ENCODE measurements around the gene PCBP4. TPM values are rescaled to one million over a fixed set of nuclear protein-coding genes. Genes with fewer than 3 reads are reported as not detected.
"Not testable (repeated sequence)": the region's sequence is repeated elsewhere in the genome, so short reads cannot be mapped to it uniquely, and the experiment has no call there.

Gene PCBP4
- polyA plus RNA-seq, 6 donors from 2014 or later = 3.0 to 5.7 (median 5.0) TPM

DNA sequence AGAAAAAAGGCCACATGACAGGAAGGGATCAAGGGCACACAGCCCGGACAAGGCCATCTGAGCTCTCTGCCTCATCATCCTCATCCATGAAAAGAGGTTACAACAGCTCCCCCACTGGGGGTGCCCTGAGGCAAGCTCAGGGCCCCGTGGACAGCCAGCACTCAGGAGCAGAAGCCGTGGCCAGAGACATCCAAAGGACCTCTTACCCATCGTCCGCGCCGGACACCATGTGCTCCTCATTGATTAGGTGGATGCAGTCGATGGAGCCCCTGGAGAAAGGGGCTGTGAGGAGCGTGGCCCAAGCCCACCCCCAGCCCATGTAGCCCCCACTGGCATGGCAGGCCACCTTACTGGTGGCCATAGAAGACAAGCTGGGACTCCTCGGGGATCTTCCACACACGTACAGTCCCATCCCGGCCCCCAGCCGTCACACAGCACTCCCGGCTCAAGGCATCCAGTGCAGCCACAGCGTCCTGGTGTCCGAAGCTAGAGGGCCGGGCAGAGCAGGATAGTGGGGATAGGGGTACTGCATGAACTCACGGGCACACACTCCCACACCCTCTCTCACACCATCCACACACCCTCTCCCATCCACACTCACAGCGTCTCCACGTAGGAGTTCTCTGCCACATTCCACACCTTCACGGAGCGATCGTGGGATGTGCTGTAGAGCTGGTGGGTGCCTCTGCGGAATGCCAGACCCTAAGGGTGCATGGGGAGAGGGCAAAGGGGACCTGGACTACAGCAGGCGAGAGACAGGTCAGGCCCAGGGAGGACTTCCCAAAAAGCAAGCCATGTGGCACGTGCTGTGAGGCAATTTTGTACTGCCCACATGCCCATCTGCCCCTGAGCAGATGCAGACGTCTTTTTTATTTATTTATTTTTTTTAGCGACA lies 32.0 kb downstream of the PCBP4 start:
- ATAC-seq (ENCODE audit: low read depth in 2 of 2) (no peak), DNase-seq (no peak)
- H3K9me3 Mint-ChIP-seq = no peaks in the 10 kb centered on the region
- H3K4me1 Mint-ChIP-seq = peaks cover 4 to 19% (median 12%) of the 10 kb centered on the region in 3 donors
- H3K27ac Mint-ChIP-seq = no peak overlapping the region
- H3K36me3 Mint-ChIP-seq = peaks cover 4 to 39% of the 10 kb centered on the region in 2 donors
- H3K27me3 Mint-ChIP-seq = no peaks in the 10 kb centered on the region
- H3K4me3 Mint-ChIP-seq = no peak overlapping the region

DNA sequence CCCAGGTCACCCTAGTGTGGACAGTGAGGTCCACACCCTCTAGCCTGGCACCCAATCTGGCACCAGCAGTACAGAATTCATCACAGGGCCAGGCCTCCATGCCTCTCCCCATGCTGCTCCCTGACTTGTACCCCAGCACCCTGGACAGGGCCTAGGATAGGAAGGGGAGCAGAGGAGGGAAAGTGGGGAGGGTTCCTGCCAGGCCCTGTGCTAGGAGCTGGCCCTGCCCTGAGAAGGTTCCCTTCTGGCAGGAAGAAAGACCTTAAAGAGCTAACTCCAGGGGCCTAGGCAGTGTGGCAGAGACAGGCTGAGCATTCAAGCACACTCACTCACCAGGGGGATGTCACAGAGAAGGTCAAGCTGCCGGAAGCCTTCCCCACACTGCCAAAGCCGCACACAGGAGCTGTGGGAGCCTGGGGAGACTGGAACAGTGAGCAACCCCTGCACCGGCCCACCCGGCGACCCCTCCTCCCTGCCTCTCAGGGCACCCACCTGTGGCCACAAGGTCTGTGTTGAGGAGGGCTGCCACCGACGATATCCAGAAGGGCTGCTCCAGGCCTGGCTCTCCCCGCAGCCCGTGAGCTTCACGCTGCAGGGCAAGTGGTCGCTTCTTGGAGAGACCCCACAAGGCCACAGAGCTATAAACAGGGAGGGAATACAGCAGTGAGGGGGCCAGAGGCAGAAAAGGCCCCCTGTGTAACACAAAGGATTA lies 33.0 kb downstream of the PCBP4 start:
- peaks cover 4 to 39% of the 10 kb centered on the region in 2 donors for H3K36me3 Mint-ChIP-seq
- DNase-seq = no peak

GRCh38 chr3:51933471-51934138 lies 33.6 kb downstream of the PCBP4 start:
- Mint-ChIP-seq H3K27ac (peak overlapping the region in 1 of 6 donors; percentile 70), H3K4me3 (no peak overlapping the region)
- no peak for ATAC-seq (ENCODE audit: low read depth in 2 of 2)

More for the DNA sequence above, 33.0 kb downstream of the PCBP4 start:
- Mint-ChIP-seq H3K4me1 (peaks cover 3 to 10% (median 6%) of the 10 kb centered on the region in 3 donors), H3K27ac (peak overlapping the region in 1 of 6 donors; percentile 70), H3K9me3 (no peaks in the 10 kb centered on the region), H3K4me3 (no peak overlapping the region), H3K27me3 (no peaks in the 10 kb centered on the region)
- ATAC-seq (ENCODE audit: low read depth in 2 of 2) = no peak

DNA sequence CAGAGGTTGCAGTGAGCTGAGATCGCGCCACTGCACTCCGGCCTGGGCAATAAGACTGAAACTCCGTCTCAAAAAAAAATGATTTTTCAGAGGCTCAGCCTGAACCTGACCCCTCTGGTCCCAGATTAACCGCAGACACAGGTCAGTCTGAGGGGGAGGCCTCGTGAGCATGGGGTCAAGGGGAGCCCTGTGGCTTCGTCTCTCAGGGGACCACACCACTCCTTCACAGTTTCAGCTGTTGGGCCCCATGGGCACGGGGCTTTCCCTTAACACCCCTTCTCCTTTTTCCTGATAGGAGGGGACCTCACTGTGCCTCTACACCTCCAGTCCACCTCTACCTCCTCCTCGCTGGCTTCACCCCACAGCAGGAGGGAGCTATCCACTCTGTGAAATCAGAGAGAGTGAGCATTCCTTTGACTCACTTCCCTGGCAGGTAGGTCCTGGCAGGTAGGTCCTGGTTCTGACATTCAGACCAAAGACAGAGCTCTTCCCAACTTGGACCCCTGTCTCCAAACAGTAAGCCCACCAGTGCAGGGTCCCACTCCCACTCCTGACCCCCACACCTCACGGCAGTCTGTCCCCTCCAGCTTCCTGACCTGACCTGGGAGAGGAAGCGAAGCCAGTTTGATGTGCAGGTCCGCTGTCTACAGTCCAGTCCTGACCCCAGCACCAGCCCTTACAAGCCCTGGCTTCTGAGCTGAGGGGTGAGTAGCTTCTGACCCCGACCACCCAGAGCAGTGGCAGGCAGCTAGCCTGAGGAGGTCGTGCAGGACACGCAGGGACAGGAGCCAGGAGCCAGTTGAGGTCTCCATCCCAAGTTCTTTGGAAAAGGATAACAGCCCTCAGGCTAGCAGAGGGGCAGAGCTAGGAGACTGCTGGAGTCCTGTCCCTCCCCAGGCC lies 34.5 kb downstream of the PCBP4 start:
- peak overlapping the region in 1 of 8 donors; percentile 29 for H3K4me3 Mint-ChIP-seq
- H3K36me3 Mint-ChIP-seq = peaks cover 0 to 36% of the 10 kb centered on the region in 2 donors
- no peak for DNase-seq
- no peaks in the 10 kb centered on the region for H3K27me3 Mint-ChIP-seq
- H3K9me3 Mint-ChIP-seq = no peaks in the 10 kb centered on the region
- no peak overlapping the region for H3K27ac Mint-ChIP-seq
- ATAC-seq (ENCODE audit: low read depth in 2 of 2) = no peak
- H3K4me1 Mint-ChIP-seq = peaks cover 0 to 5% (median 2%) of the 10 kb centered on the region in 3 donors

More at GRCh38 chr3:51933471-51934138, 33.6 kb downstream of the PCBP4 start:
- Mint-ChIP-seq H3K27me3 (no peaks in the 10 kb centered on the region), H3K4me1 (peaks cover 0 to 7% (median 2%) of the 10 kb centered on the region in 3 donors), H3K36me3 (peaks cover 4 to 39% of the 10 kb centered on the region in 2 donors), H3K9me3 (no peaks in the 10 kb centered on the region)
- DNase-seq = no peak

GRCh38 chr3:51931756-51932155 lies 35.5 kb downstream of the PCBP4 start:
- H3K9me3 Mint-ChIP-seq = no peaks in the 10 kb centered on the region
- H3K4me3 Mint-ChIP-seq = no peak overlapping the region
- no peak for DNase-seq
- peaks cover 0 to 5% (median 0%) of the 10 kb centered on the region in 3 donors for H3K4me1 Mint-ChIP-seq
- peaks cover 0 to 27% of the 10 kb centered on the region in 2 donors for H3K36me3 Mint-ChIP-seq
- no peaks in the 10 kb centered on the region for H3K27me3 Mint-ChIP-seq
- H3K27ac Mint-ChIP-seq = peak overlapping the region in 1 of 6 donors; percentile 84
- ATAC-seq (ENCODE audit: low read depth in 2 of 2) = no peak

GRCh38 chr3:51930439-51930838 lies 36.8 kb downstream of the PCBP4 start:
- DNase-seq = no peak
- peak overlapping the region in 1 of 6 donors; percentile 20 for H3K27ac Mint-ChIP-seq
- H3K4me3 Mint-ChIP-seq = no peak overlapping the region

DNA sequence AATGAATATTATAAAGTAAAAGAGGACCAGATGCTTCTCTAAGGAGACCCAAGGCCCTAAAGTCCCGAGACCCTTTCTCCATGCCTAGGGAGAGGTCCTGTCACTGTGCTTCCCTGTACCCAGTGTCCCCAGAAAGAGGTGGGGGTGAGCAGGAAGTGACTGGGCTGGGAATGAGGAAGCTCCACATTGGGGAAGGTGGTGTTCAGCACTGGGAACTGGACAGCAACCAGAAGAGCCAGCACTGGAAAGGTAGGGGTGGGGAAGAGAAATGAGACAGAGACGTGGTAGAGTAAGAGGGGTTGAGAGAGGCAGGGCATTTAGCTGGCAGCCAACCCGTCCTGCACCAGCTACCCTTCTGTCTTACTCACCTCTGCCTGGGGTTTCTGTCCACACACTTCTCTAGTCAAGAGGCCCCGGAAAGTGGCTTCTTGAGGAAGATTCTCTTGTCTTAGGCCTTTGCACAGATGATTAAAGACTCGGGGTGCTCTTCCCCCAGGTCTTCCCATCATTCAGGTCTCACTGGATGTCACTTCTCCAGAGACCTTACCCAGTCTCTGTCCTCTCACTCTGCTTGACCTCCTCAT lies 37.7 kb downstream of the PCBP4 start:
- peaks cover 0 to 5% (median 0%) of the 10 kb centered on the region in 3 donors for H3K4me1 Mint-ChIP-seq
- H3K4me3 Mint-ChIP-seq = no peak overlapping the region
- no peak for DNase-seq
- no peaks in the 10 kb centered on the region for H3K27me3 Mint-ChIP-seq
- no peak for ATAC-seq (ENCODE audit: low read depth in 2 of 2)
- H3K27ac Mint-ChIP-seq = no peak overlapping the region
- peaks cover 0 to 12% of the 10 kb centered on the region in 2 donors for H3K36me3 Mint-ChIP-seq
- no peaks in the 10 kb centered on the region for H3K9me3 Mint-ChIP-seq

More at GRCh38 chr3:51930439-51930838, 36.8 kb downstream of the PCBP4 start:
- ATAC-seq (ENCODE audit: low read depth in 2 of 2) = no peak
- Mint-ChIP-seq H3K9me3 (no peaks in the 10 kb centered on the region), H3K27me3 (no peaks in the 10 kb centered on the region), H3K4me1 (peaks cover 0 to 5% (median 0%) of the 10 kb centered on the region in 3 donors), H3K36me3 (peaks cover 0 to 16% of the 10 kb centered on the region in 2 donors)

GRCh38 chr3:51928981-51929380 lies 38.3 kb downstream of the PCBP4 start:
- DNase-seq; ATAC-seq (ENCODE audit: low read depth in 2 of 2); H3K4me3 Mint-ChIP-seq; H3K9me3 Mint-ChIP-seq; H3K4me1 Mint-ChIP-seq; H3K27ac Mint-ChIP-seq; H3K36me3 Mint-ChIP-seq; H3K27me3 Mint-ChIP-seq: not testable (repeated sequence)

DNA sequence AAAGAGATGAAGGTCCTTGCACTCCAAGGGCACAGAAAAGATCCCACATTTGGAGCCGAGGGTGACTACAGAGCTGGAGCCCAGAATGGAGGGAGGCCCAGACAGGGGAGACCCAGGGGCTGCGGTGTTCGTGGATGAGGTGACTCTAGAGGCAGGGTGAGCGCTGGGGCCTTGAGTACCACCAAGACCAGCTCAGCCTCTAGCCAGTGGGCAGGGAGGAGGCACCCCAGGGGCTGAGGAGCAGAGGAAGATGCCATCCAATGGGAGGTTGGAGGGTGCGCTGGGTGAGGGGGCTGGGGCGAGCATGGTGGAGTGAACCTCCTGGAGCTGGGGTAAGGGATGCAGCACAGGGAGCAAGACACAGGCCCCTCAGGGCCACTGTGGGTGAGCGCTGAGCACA lies 38.8 kb downstream of the PCBP4 start:
- no peak overlapping the region for H3K27ac Mint-ChIP-seq

DNA sequence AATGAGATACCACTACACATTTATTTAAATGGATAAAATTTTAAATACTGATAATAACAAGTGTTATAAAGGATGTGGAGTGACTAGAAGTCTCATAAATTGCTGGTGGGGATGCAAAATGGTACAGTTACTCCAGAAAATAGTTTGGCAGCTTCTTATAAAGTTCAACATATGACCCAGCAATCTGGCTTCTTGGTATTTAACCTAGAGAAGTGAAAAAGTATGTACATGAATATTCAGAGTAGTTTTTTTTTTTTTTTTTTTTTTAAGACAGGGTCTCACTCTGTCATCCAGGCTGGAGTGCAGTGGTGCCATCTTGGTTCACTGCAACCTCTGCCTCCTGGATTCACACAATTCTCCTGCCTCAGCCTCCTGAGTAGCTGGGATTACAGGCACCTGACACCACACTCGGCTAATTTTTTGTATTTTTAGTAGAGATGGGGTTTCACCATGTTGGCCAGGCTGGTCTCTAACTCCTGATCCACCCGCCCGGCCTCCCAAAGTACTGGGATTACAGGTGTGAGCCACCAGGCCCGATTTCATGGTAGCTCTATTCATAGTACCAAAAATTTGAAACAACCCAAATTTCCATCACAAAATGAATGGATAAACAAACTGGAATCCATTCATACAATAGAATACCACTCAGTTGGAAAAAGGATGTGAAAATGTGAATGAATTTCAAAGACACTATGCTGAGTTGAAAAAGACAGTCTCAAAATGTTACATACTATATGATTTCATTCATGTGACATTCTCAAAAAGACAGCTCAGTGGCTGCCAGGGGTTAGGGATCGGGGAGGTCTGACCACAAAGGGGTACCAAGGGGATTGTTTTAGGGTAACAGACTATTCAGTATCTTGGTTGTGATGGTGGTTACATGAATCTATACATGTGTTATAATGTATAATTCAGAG lies 39.9 kb downstream of the PCBP4 start:
- Mint-ChIP-seq H3K4me1 (peaks cover 0 to 5% (median 0%) of the 10 kb centered on the region in 3 donors), H3K27ac (peak overlapping the region in 1 of 6 donors; percentile 51), H3K9me3 (no peaks in the 10 kb centered on the region), H3K27me3 (peaks cover 0 to 4% (median 2%) of the 10 kb centered on the region in 3 donors), H3K36me3 (no peaks in the 10 kb centered on the region), H3K4me3 (no peak overlapping the region)
- DNase-seq (no peak), ATAC-seq (ENCODE audit: low read depth in 2 of 2) (no peak)

More for the DNA sequence above, 38.8 kb downstream of the PCBP4 start:
- Mint-ChIP-seq H3K36me3 (peaks cover 0 to 3% of the 10 kb centered on the region in 2 donors), H3K27me3 (no peaks in the 10 kb centered on the region), H3K9me3 (no peaks in the 10 kb centered on the region), H3K4me3 (no peak overlapping the region), H3K4me1 (peaks cover 0 to 5% (median 0%) of the 10 kb centered on the region in 3 donors)
- no peak for ATAC-seq (ENCODE audit: low read depth in 2 of 2)
- DNase-seq = no peak

GRCh38 chr3:51921081-51921578 lies 46.1 kb downstream of the PCBP4 start:
- peaks cover 11 to 25% (median 25%) of the 10 kb centered on the region in 3 donors for H3K27me3 Mint-ChIP-seq
- no peak overlapping the region for H3K4me3 Mint-ChIP-seq
- no peak overlapping the region for H3K27ac Mint-ChIP-seq

More at GRCh38 chr3:51921081-51921578, 46.1 kb downstream of the PCBP4 start:
- no peak for ATAC-seq (ENCODE audit: low read depth in 2 of 2)
- DNase-seq = no peak
- H3K36me3 Mint-ChIP-seq = no peaks in the 10 kb centered on the region
- no peaks in the 10 kb centered on the region for H3K4me1 Mint-ChIP-seq
- H3K9me3 Mint-ChIP-seq = no peaks in the 10 kb centered on the region
